Measurements from ENCODE around the gene ADGRV1. TPM values are rescaled to one million over a fixed set of nuclear protein-coding genes. Genes with fewer than 3 reads are reported as not detected.

ADGRV1 gene
- total and polyA plus RNA-seq, 9 of the 15 experiments (the other 6 are each of a cell fraction or from before 2014, with no cell fraction given) = 21.7 to 156 (median 58.2) TPM

DNA sequence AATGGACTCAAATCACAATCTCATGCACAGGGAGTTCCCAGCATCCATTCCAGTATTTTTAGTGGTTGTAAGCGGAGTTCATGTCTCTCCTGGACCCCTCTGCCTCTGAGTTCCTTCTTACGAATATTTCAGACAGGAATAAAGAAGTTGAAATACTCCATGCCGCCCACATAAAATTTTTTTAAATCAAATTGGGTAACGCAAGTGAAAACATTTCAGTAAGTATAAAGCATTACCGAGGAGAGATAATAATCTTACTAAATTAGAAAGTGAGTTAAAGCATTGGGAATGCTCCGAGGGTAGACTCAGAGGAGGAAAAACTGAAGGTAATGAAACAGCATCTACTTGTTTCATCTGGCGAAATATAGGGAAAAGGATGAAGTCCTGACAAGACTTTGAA is 506.9 kb downstream of the ADGRV1 start:
- Histone ChIP-seq H3K27me3 (ENCODE audit: control insufficient read depth in 2 of 2, insufficient read depth in 2 of 2, low read length in 2 of 2) (no peaks in the 10 kb centered on the region), H3K27ac (ENCODE audit: extremely low read depth, low read depth, low read length) (no peak overlapping the region), H3K9me3 (replicated peaks; ENCODE audit: control insufficient read depth, insufficient read depth, low read depth, low read length) (no peaks in the 10 kb centered on the region), H4K20me1 (replicated peaks; ENCODE audit: control insufficient read depth, insufficient read depth, low read length) (no peaks in the 10 kb centered on the region), H3K79me2 (ENCODE audit: control insufficient read depth, insufficient read depth, low read length) (no peaks in the 10 kb centered on the region), H3K36me3 (ENCODE audit: control insufficient read depth, insufficient read depth, low read length) (no peaks in the 10 kb centered on the region), H2AFZ (ENCODE audit: low read depth, low read length) (no peak overlapping the region), H3K9ac (ENCODE audit: insufficient read depth in 1 of 2, low read depth in 2 of 2, low read length in 2 of 2) (no peak overlapping the region), H3K4me2 (ENCODE audit: insufficient read depth, low read length) (no peak overlapping the region), H3K4me1 (replicated peaks in 1 of 2; ENCODE audit: control insufficient read depth in 2 of 2, insufficient read depth in 2 of 2, low read length in 2 of 2) (no peaks in the 10 kb centered on the region), H3K4me3 (no peak overlapping the region), H3K9me1 (ENCODE audit: control insufficient read depth, insufficient read depth, low read length) (no peaks in the 10 kb centered on the region)
- in situ Hi-C loops (cut with MboI) = no loop called here
- intact Hi-C loops (cut with micrococcal nuclease) = no loop called here
- no TSS peak for BruUV-seq (replicated peaks)
- no peak for FAIRE-seq
- DNase-seq (ENCODE audit: extremely low read depth in 1 of 4, low spot score in 3 of 4) = no peak
- POLR2A ChIA-PET = no interaction called here
- ATAC-seq = no peak
- 63% methylated on average over 7 of the region's 7 CpGs for WGBS (ENCODE audit: insufficient coverage, low coverage, missing lambda C conversion rate)
- CTCF ChIA-PET (ENCODE audit: low intra/inter-chr PET ratio) = no interaction called here
- TF ChIP-seq ZC3H8 (IDR thresholded peaks at IDR 0.05) (no peak), KAT8 (IDR thresholded peaks at IDR 0.05; ENCODE audit: low read depth) (no peak), CSDE1 (IDR thresholded peaks at IDR 0.05) (no peak), PPARD (CRISPR knock-in tag; IDR thresholded peaks at IDR 0.05) (no peak), ZNF507 (tag; conservative IDR thresholded peaks at IDR 0.05) (no peak), BRCA1 (IDR thresholded peaks at IDR 0.05) (no peak), BRCA1 (CRISPR knock-in tag; IDR thresholded peaks at IDR 0.05) (no peak), NFXL1 (CRISPR knock-in tag; IDR thresholded peaks at IDR 0.05) (no peak), ZNF518B (CRISPR knock-in tag; IDR thresholded peaks at IDR 0.05) (no peak), FOXK1 (CRISPR knock-in tag; IDR thresholded peaks at IDR 0.05; ENCODE audit: borderline replicate concordance) (no peak)
- TF ChIP-seq, protein P1, sequence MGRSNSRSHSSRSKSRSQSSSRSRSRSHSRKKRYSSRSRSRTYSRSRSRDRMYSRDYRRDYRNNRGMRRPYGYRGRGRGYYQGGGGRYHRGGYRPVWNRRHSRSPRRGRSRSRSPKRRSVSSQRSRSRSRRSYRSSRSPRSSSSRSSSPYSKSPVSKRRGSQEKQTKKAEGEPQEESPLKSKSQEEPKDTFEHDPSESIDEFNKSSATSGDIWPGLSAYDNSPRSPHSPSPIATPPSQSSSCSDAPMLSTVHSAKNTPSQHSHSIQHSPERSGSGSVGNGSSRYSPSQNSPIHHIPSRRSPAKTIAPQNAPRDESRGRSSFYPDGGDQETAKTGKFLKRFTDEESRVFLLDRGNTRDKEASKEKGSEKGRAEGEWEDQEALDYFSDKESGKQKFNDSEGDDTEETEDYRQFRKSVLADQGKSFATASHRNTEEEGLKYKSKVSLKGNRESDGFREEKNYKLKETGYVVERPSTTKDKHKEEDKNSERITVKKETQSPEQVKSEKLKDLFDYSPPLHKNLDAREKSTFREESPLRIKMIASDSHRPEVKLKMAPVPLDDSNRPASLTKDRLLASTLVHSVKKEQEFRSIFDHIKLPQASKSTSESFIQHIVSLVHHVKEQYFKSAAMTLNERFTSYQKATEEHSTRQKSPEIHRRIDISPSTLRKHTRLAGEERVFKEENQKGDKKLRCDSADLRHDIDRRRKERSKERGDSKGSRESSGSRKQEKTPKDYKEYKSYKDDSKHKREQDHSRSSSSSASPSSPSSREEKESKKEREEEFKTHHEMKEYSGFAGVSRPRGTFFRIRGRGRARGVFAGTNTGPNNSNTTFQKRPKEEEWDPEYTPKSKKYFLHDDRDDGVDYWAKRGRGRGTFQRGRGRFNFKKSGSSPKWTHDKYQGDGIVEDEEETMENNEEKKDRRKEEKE (IDR thresholded peaks at IDR 0.05; ENCODE audit: borderline replicate concordance in 1 of 2, control insufficient read depth in 1 of 2, low read depth in 2 of 2, low read length in 1 of 2) = no peak
- TF ChIP-seq, protein P2, sequence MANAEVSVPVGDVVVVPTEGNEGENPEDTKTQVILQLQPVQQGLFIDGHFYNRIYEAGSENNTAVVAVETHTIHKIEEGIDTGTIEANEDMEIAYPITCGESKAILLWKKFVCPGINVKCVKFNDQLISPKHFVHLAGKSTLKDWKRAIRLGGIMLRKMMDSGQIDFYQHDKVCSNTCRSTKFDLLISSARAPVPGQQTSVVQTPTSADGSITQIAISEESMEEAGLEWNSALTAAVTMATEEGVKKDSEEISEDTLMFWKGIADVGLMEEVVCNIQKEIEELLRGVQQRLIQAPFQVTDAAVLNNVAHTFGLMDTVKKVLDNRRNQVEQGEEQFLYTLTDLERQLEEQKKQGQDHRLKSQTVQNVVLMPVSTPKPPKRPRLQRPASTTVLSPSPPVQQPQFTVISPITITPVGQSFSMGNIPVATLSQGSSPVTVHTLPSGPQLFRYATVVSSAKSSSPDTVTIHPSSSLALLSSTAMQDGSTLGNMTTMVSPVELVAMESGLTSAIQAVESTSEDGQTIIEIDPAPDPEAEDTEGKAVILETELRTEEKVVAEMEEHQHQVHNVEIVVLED (CRISPR knock-in tag; IDR thresholded peaks at IDR 0.05) = no peak
- TF ChIP-seq, protein P3, sequence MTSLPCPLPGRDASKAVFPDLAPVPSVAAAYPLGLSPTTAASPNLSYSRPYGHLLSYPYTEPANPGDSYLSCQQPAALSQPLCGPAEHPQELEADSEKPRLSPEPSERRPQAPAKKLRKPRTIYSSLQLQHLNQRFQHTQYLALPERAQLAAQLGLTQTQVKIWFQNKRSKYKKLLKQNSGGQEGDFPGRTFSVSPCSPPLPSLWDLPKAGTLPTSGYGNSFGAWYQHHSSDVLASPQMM (CRISPR knock-in tag; IDR thresholded peaks at IDR 0.05) = no peak
- TF ChIP-seq, protein P4, sequence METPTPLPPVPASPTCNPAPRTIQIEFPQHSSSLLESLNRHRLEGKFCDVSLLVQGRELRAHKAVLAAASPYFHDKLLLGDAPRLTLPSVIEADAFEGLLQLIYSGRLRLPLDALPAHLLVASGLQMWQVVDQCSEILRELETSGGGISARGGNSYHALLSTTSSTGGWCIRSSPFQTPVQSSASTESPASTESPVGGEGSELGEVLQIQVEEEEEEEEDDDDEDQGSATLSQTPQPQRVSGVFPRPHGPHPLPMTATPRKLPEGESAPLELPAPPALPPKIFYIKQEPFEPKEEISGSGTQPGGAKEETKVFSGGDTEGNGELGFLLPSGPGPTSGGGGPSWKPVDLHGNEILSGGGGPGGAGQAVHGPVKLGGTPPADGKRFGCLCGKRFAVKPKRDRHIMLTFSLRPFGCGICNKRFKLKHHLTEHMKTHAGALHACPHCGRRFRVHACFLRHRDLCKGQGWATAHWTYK (CRISPR knock-in tag; IDR thresholded peaks at IDR 0.05) = no peak

Measured in K562 (cell line).